Caco-2 (cell line): ENCODE results near the gene INPP4B. TPM values are rescaled to one million over a fixed set of nuclear protein-coding genes. Genes with fewer than 3 reads are reported as not detected.

ENCODE experiments used
- BruUV-seq: library from RNA; stranded (reverse); fragments of 400-500 nt; replicated peaks from 2 replicates; lab custom pipeline; 2021; lab: Mats Ljungman, UMichigan
- CTCF ChIA-PET: fragments of 300-600 bp; sonication (Branson Sonifier 250); formaldehyde crosslinking; loops from one replicate; lab custom pipeline; 2022; ENCODE audit warnings: antibody characterized with exemption; lab: Charles Lee
- POLR2A ChIA-PET: fragments of 300-600 bp; sonication (Branson Sonifier 250); formaldehyde crosslinking; loops from one replicate; lab custom pipeline; 2022; ENCODE audit warnings: antibody characterized with exemption; lab: Charles Lee
- DNase-seq, 2 experiments: peaks; one replicate each; pipeline versions ENCODE4 v3.0.0 to v3.0.0-alpha.2; 2020 to 2022
- H3K27me3 ChIP-seq: replicated peaks from 2 replicates; pipeline ENCODE4 v1.6.0; 2011; ENCODE audit warnings: low read length; ENCODE audit not compliant: control insufficient read depth, insufficient read depth
- H3K36me3 ChIP-seq: 2 replicates; pipeline ENCODE4 v1.5.1; 2011; ENCODE audit warnings: low read length; ENCODE audit not compliant: control insufficient read depth, insufficient read depth
- H3K4me1 ChIP-seq: fragments of 250-450 bp; sonication (Bioruptor Pico); 2 replicates; pipeline ENCODE4 v1.5.1; 2020; ENCODE audit warnings: mild to moderate bottlenecking
- H3K4me3 ChIP-seq: 2 replicates; pipeline ENCODE4 v1.5.1; 2011; ENCODE audit warnings: low read depth, mild to moderate bottlenecking, control low read depth, low read length
- H3K9me3 ChIP-seq: fragments of 250-450 bp; sonication (Bioruptor Pico); 2 replicates; pipeline ENCODE4 v1.5.1; 2020; ENCODE audit warnings: mild to moderate bottlenecking, moderate library complexity
- H3K27ac Mint-ChIP-seq: one replicate; pipeline ENCODE4 v1.8.0; 2022; ENCODE audit warnings: mixed read lengths; ENCODE audit not compliant: unreplicated experiment
- H3K27me3 Mint-ChIP-seq: one replicate; pipeline ENCODE4 v1.8.0; 2022; ENCODE audit warnings: mixed read lengths; ENCODE audit not compliant: insufficient read depth, unreplicated experiment
- H3K36me3 Mint-ChIP-seq: one replicate; pipeline ENCODE4 v1.8.0; 2022; ENCODE audit warnings: mild to moderate bottlenecking, mixed read lengths; ENCODE audit not compliant: insufficient read depth, unreplicated experiment
- H3K4me1 Mint-ChIP-seq: one replicate; pipeline ENCODE4 v1.8.0; 2022; ENCODE audit warnings: low read depth, mixed read lengths; ENCODE audit not compliant: unreplicated experiment
- H3K4me3 Mint-ChIP-seq: one replicate; pipeline ENCODE4 v1.8.0; 2022; ENCODE audit warnings: mild to moderate bottlenecking, moderate library complexity, mixed read lengths; ENCODE audit not compliant: unreplicated experiment
- H3K9me3 Mint-ChIP-seq: one replicate; pipeline ENCODE4 v1.8.0; 2022; ENCODE audit warnings: mixed read lengths; ENCODE audit not compliant: unreplicated experiment
- intact Hi-C: fragments of 100-400 bp; cut with micrococcal nuclease; formaldehyde crosslinking; loops from one replicate; pipeline ENCODE4 v1.10.0; 2022; ENCODE audit not compliant: unreplicated experiment
- total RNA-seq: library from RNA; stranded (reverse); gene quantifications from 2 replicates; pipeline ENCODE4 v1.2.3, GENCODE V29; 2022
- TF ChIP-seq, protein P1 (sequence below), 2 experiments: fragments of 200-600 bp in 1 of 2; IDR thresholded peaks; 1 replicate in 1 of 2; 2 replicates in 1 of 2; pipeline versions ENCODE4 v1.5.1 to v1.8.0; 2011 to 2022; ENCODE audit warnings: antibody characterized with exemption in 1 of 2, control low read depth in 1 of 2, inconsistent platforms in 1 of 2, low read depth in 1 of 2, low read length in 1 of 2, mild to moderate bottlenecking in 1 of 2, moderate library complexity in 1 of 2; ENCODE audit not compliant: insufficient read depth in 1 of 2, severe bottlenecking in 1 of 2, unreplicated experiment in 1 of 2

The INPP4B gene
- total RNA-seq, 1 experiment from 2014 or later, result 10.3 TPM

DNA sequence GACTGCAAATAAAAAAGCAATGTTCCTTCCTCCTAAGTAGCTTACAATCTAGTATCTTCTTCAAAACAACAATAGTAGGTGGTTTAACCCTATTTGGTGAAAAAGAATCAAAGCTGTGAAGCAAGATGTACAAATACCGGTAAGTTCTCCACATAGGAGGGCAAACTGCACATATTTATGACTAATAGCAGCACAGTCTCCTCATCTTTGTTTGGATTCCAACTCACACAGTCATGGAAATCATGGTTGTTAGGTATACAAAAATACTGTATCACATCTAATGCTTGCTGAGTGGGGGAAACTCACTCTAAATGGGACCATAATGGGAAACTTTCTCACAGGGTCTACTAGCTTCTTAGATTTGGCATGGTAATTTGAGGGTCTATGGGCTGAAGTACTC is 597.2 kb downstream of the INPP4B start:
- Histone ChIP-seq H3K4me1 (no peaks in the 10 kb centered on the region), H3K9me3 (no peaks in the 10 kb centered on the region), H3K4me3 (no peak overlapping the region), H3K36me3 (no peaks in the 10 kb centered on the region), H3K27me3 (no peaks in the 10 kb centered on the region)
- DNase-seq, result no peak
- ChIA-PET CTCF (no interaction called here), POLR2A (no interaction called here)
- Mint-ChIP-seq H3K4me1 (no peaks in the 10 kb centered on the region), H3K4me3 (no peak overlapping the region), H3K27ac (no peak overlapping the region), H3K9me3 (peaks cover under 1% of the 10 kb centered on the region), H3K27me3 (no peaks in the 10 kb centered on the region), H3K36me3 (no peaks in the 10 kb centered on the region)
- TF ChIP-seq, protein P1, sequence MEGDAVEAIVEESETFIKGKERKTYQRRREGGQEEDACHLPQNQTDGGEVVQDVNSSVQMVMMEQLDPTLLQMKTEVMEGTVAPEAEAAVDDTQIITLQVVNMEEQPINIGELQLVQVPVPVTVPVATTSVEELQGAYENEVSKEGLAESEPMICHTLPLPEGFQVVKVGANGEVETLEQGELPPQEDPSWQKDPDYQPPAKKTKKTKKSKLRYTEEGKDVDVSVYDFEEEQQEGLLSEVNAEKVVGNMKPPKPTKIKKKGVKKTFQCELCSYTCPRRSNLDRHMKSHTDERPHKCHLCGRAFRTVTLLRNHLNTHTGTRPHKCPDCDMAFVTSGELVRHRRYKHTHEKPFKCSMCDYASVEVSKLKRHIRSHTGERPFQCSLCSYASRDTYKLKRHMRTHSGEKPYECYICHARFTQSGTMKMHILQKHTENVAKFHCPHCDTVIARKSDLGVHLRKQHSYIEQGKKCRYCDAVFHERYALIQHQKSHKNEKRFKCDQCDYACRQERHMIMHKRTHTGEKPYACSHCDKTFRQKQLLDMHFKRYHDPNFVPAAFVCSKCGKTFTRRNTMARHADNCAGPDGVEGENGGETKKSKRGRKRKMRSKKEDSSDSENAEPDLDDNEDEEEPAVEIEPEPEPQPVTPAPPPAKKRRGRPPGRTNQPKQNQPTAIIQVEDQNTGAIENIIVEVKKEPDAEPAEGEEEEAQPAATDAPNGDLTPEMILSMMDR (IDR thresholded peaks at IDR 0.05; ENCODE audit: insufficient read depth in 1 of 2, low read depth in 1 of 2, low read length in 1 of 2, severe bottlenecking in 1 of 2, unreplicated experiment in 1 of 2), result no peak
- intact Hi-C loops, result no loop called here
- BruUV-seq, result no TSS peak

GRCh38 chr4:142243255-142243654 is 602.8 kb downstream of the INPP4B start:
- no peaks in the 10 kb centered on the region for H3K27me3 Mint-ChIP-seq
- POLR2A ChIA-PET, result no interaction called here
- CTCF ChIA-PET, result no interaction called here

GRCh38 chr4:142242156-142242555 is 603.9 kb downstream of the INPP4B start:
- Histone ChIP-seq H3K36me3 (no peaks in the 10 kb centered on the region), H3K4me1 (no peaks in the 10 kb centered on the region), H3K4me3 (no peak overlapping the region), H3K27me3 (no peaks in the 10 kb centered on the region), H3K9me3 (no peaks in the 10 kb centered on the region)
- BruUV-seq, result no TSS peak
- ChIA-PET POLR2A (no interaction called here), CTCF (no interaction called here)
- no peak for DNase-seq
- Mint-ChIP-seq H3K4me1 (no peaks in the 10 kb centered on the region), H3K27me3 (no peaks in the 10 kb centered on the region), H3K36me3 (no peaks in the 10 kb centered on the region), H3K4me3 (no peak overlapping the region), H3K9me3 (no peaks in the 10 kb centered on the region), H3K27ac (no peak overlapping the region)
- intact Hi-C loops, result no loop called here
- TF ChIP-seq, protein P1 (IDR thresholded peaks at IDR 0.05; ENCODE audit: insufficient read depth in 1 of 2, low read depth in 1 of 2, low read length in 1 of 2, severe bottlenecking in 1 of 2, unreplicated experiment in 1 of 2), result no peak

More at GRCh38 chr4:142243255-142243654, 602.8 kb downstream of the INPP4B start:
- DNase-seq, result no peak
- Mint-ChIP-seq H3K36me3 (no peaks in the 10 kb centered on the region), H3K4me1 (no peaks in the 10 kb centered on the region), H3K9me3 (no peaks in the 10 kb centered on the region), H3K4me3 (no peak overlapping the region), H3K27ac (no peak overlapping the region)
- H3K27me3 ChIP-seq, result no peaks in the 10 kb centered on the region
- TF ChIP-seq, protein P1 (IDR thresholded peaks at IDR 0.05; ENCODE audit: insufficient read depth in 1 of 2, low read depth in 1 of 2, low read length in 1 of 2, severe bottlenecking in 1 of 2, unreplicated experiment in 1 of 2), result no peak
- BruUV-seq, result no TSS peak
- no peak overlapping the region for H3K4me3 ChIP-seq
- intact Hi-C loops, result no loop called here
- H3K9me3 ChIP-seq, result no peaks in the 10 kb centered on the region
- no peaks in the 10 kb centered on the region for H3K36me3 ChIP-seq
- H3K4me1 ChIP-seq, result no peaks in the 10 kb centered on the region
